Breast epithelium (tissue), 4 donors: ENCODE measurements around the gene ROPN1B. TPM values are rescaled to one million over a fixed set of nuclear protein-coding genes. Genes with fewer than 3 reads are reported as not detected.

Experiments used
- DNase-seq, 2 donors: peaks; one replicate each; pipeline ENCODE4 v3.0.0-alpha.2; 2019; ENCODE audit warnings: low spot score in 2 of 2
- H3K27ac ChIP-seq, 2 donors: fragments of 200-600 bp; sonication (generic) in 1 of 2; one replicate each; pipeline ENCODE4 v1.5.1; 2016 to 2019; ENCODE audit warnings: mild to moderate bottlenecking in 1 of 2
- H3K27me3 ChIP-seq, 2 donors: fragments of 200-600 bp; sonication (generic) in 1 of 2; one replicate each; pipeline versions ENCODE4 v1.5.1 to v1.6.0; 2017 to 2019; ENCODE audit warnings: control low read depth in 1 of 2, mild to moderate bottlenecking in 1 of 2
- H3K36me3 ChIP-seq: fragments of 200-600 bp; one replicate; pipeline ENCODE4 v1.5.1; 2019
- H3K4me1 ChIP-seq, 2 donors: fragments of 200-600 bp; sonication (generic); one replicate each; pipeline ENCODE4 v1.5.1; 2016 to 2019; ENCODE audit warnings: control low read depth in 1 of 2
- H3K4me3 ChIP-seq, 3 donors: fragments of 200-600 bp; sonication (generic); 1 replicate in 2 of 3; 2 replicates in 1 of 3; pipeline ENCODE4 v1.5.1; 2016 to 2019; ENCODE audit warnings: mild to moderate bottlenecking in 3 of 3, moderate library complexity in 2 of 3
- H3K9me3 ChIP-seq, 2 donors: fragments of 200-600 bp; sonication (generic) in 1 of 2; one replicate each; pipeline ENCODE4 v1.5.1; 2016 to 2019; ENCODE audit warnings: control low read depth in 1 of 2
- CTCF ChIP-seq, 3 donors: fragments of 450-650 bp; IDR thresholded peaks; one replicate each; pipeline ENCODE4 v1.5.1; 2016 to 2017; ENCODE audit warnings: antibody characterized with exemption in 3 of 3, mild to moderate bottlenecking in 3 of 3, moderate library complexity in 3 of 3
- POLR2A ChIP-seq: fragments of 450-650 bp; IDR thresholded peaks from one replicate; pipeline ENCODE4 v1.6.1; 2016; ENCODE audit warnings: antibody characterized with exemption, mild to moderate bottlenecking, moderate library complexity
- POLR2AphosphoS5 ChIP-seq, 3 donors: sonication (generic); formaldehyde crosslinking; IDR thresholded peaks; one replicate each; pipeline ENCODE4 v1.6.1; 2017; ENCODE audit warnings: antibody characterized with exemption in 3 of 3
- intact Hi-C: fragments of 100-400 bp; cut with DNase I; formaldehyde crosslinking; loops from one replicate; pipeline ENCODE4 v1.15.1; 2023; ENCODE audit warnings: low total_unique reads
- total RNA-seq, 3 donors: library from RNA; depleted of rRNA; stranded (reverse); fragments of >200 nt; gene quantifications; one replicate each; pipeline ENCODE4 v1.1.0, GENCODE V29; 2016

The ROPN1B gene
- total RNA-seq, 3 donors from 2014 or later = 3.3 to 17.7 TPM; not detected in 1

- no peaks in the 10 kb centered on the region for H3K27me3 ChIP-seq
- no peaks in the 10 kb centered on the region for H3K36me3 ChIP-seq
- no peak overlapping the region for H3K27ac ChIP-seq
- H3K4me1 ChIP-seq = no peaks in the 10 kb centered on the region
- H3K4me3 ChIP-seq = no peak overlapping the region
- no peak for DNase-seq
- no peak for TF ChIP-seq CTCF (IDR thresholded peaks at IDR 0.05)
- no peak for TF ChIP-seq POLR2A
- no peak for TF ChIP-seq POLR2AphosphoS5 (IDR thresholded peaks at IDR 0.05)
- peaks cover 8 to 10% of the 10 kb centered on the region in 2 donors for H3K9me3 ChIP-seq
- intact Hi-C loops = no loop called here
Measured at GRCh38 chr3:126025862-126026261, 56.9 kb downstream of the ROPN1B start.

- Histone ChIP-seq H3K36me3 (no peaks in the 10 kb centered on the region), H3K9me3 (peaks cover 8 to 10% of the 10 kb centered on the region in 2 donors), H3K4me3 (no peak overlapping the region), H3K27ac (no peak overlapping the region), H3K27me3 (no peaks in the 10 kb centered on the region), H3K4me1 (no peaks in the 10 kb centered on the region)
- TF ChIP-seq CTCF (IDR thresholded peaks at IDR 0.05) = no peak
- no peak for TF ChIP-seq POLR2A
- TF ChIP-seq POLR2AphosphoS5 (IDR thresholded peaks at IDR 0.05) = no peak
- DNase-seq = no peak
- intact Hi-C loops = no loop called here
Measured at GRCh38 chr3:126026277-126026751, 57.3 kb downstream of the ROPN1B start.

- H3K27me3 ChIP-seq = no peaks in the 10 kb centered on the region
- intact Hi-C loops = no loop called here
- TF ChIP-seq POLR2AphosphoS5 (IDR thresholded peaks at IDR 0.05) (no peak), POLR2A (no peak), CTCF (IDR thresholded peaks at IDR 0.05) (no peak)
- H3K4me1 ChIP-seq = no peaks in the 10 kb centered on the region
- DNase-seq = no peak
- no peak overlapping the region for H3K27ac ChIP-seq
- peaks cover 8 to 10% of the 10 kb centered on the region in 2 donors for H3K9me3 ChIP-seq
- no peak overlapping the region for H3K4me3 ChIP-seq
- no peaks in the 10 kb centered on the region for H3K36me3 ChIP-seq
Measured at GRCh38 chr3:126026761-126027160, 57.8 kb downstream of the ROPN1B start.

GRCh38 chr3:126028096-126028495 is 59.1 kb downstream of the ROPN1B start:
- no peak overlapping the region for H3K27ac ChIP-seq
- no peak overlapping the region for H3K4me3 ChIP-seq
- H3K36me3 ChIP-seq = no peaks in the 10 kb centered on the region
- intact Hi-C loops = no loop called here
- H3K27me3 ChIP-seq = no peaks in the 10 kb centered on the region
- TF ChIP-seq POLR2A (no peak), POLR2AphosphoS5 (IDR thresholded peaks at IDR 0.05) (no peak), CTCF (IDR thresholded peaks at IDR 0.05) (no peak)
- no peak for DNase-seq
- no peaks in the 10 kb centered on the region for H3K4me1 ChIP-seq
- peaks cover 8 to 10% of the 10 kb centered on the region in 2 donors for H3K9me3 ChIP-seq

- Histone ChIP-seq H3K36me3 (no peaks in the 10 kb centered on the region), H3K9me3 (peaks cover 8 to 10% of the 10 kb centered on the region in 2 donors), H3K4me3 (no peak overlapping the region), H3K27ac (no peak overlapping the region), H3K4me1 (no peaks in the 10 kb centered on the region), H3K27me3 (no peaks in the 10 kb centered on the region)
- intact Hi-C loops = no loop called here
- no peak for TF ChIP-seq POLR2AphosphoS5 (IDR thresholded peaks at IDR 0.05)
- no peak for TF ChIP-seq CTCF (IDR thresholded peaks at IDR 0.05)
- no peak for TF ChIP-seq POLR2A
- no peak for DNase-seq
Measured at GRCh38 chr3:126029241-126029640, 60.3 kb downstream of the ROPN1B start.
